Measurements from ENCODE around the gene ARHGEF39. TPM values are rescaled to one million over a fixed set of nuclear protein-coding genes. Genes with fewer than 3 reads are reported as not detected.

The ARHGEF39 gene
- total RNA-seq, 1 experiment from 2014 or later, result 31.4 TPM

GRCh38 chr9:35658137-35658967 lies 6.6 kb downstream of the ARHGEF39 start, which contains the start of gene CCDC107:
Gene CCDC107, plus strand, starts transcription at chr9:35658292. Its CDS starts 88 bp downstream, at chr9:35658380.
- Histone ChIP-seq H3K9me3 (no peaks in the 10 kb centered on the region), H3K27me3 (replicated peaks; ENCODE audit: control insufficient read depth, insufficient read depth, low read length) (no peaks in the 10 kb centered on the region), H3K36me3 (ENCODE audit: control insufficient read depth, insufficient read depth, low read length) (no peaks in the 10 kb centered on the region), H3K4me1 (0 out of 2 replicates have a peak, but pooled peaks cover 5% of the 10 kb centered on the region), H3K4me3 (ENCODE audit: low read depth, low read length) (peak within 1 kb of the TSS; percentile 95)
- H3K4me3 Mint-ChIP-seq (ENCODE audit: unreplicated experiment), result peak within 1 kb of the TSS; percentile 76
- CTCF ChIA-PET, result interaction anchor here (0.5 to 2.9 kb wide), 13 partner anchors 9 to 132 kb away, joined by 3 to 31 read pairs (median 4); partner anchors contain the start of genes CREB3, GBA2, RGP1 and TLN1
- no peaks in the 10 kb centered on the region for H3K9me3 Mint-ChIP-seq (ENCODE audit: unreplicated experiment)
- TSS peak; percentile 68 for BruUV-seq (replicated peaks)
- peak; percentile 64 to 83 for TF ChIP-seq CTCF (IDR thresholded peaks at IDR 0.05; ENCODE audit: insufficient read depth in 1 of 2, low read depth in 1 of 2, low read length in 1 of 2, severe bottlenecking in 1 of 2, unreplicated experiment in 1 of 2)
- intact Hi-C loops (cut with micrococcal nuclease; ENCODE audit: unreplicated experiment), result loop anchor here (2.0 to 5.0 kb wide), 2 partner anchors 34 to 156 kb away; partner anchors contain the start of gene HINT2
- POLR2A ChIA-PET, result interaction anchor here (0.5 to 2.3 kb wide), 15 partner anchors 11 to 532 kb away, joined by 3 to 35 read pairs (median 5); partner anchors contain the start of genes CREB3, GBA2, RGP1 and TLN1
- H3K27ac Mint-ChIP-seq (ENCODE audit: unreplicated experiment), result peak within 1 kb of the TSS; percentile 82
- peak; percentile 85 to 91 for DNase-seq
- peaks cover 52% of the 10 kb centered on the region for H3K36me3 Mint-ChIP-seq (ENCODE audit: insufficient read depth, unreplicated experiment)
- H3K4me1 Mint-ChIP-seq (ENCODE audit: low read depth, unreplicated experiment), result peaks cover 18% of the 10 kb centered on the region
- H3K27me3 Mint-ChIP-seq (ENCODE audit: insufficient read depth, unreplicated experiment), result peaks cover 3% of the 10 kb centered on the region

DNA sequence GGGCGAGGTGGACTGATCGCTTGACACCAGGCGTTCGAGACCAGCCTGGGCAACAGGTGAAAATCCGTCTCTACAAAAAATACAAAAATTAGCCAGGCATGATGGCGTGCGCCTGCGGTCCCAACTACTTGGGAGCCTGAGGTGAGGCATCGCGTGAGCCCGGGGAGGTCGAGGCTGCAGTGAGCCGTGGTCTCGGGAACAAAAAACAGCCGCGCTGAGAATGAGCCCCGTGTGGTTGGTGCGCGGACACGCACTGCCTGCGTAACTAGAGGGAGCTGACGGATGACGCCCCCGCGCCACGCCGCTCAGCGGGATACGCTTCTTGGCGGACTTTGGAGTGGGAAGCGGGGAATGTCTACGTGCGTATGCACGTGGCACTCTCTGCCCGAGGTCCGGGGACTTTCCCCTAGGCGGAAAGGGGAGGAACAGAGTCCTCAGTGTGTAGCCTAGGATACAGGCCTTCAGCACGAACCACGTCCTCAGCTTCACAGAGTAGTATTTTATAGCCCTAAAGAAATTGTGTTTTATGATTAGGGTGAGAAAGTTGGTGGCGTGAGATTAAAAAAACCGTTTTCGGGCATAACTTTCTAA lies 7.4 kb downstream of the ARHGEF39 start, which contains the start of gene RMRP:
Gene RMRP (minus strand): TSS at position 474 of the 591 bp plus-strand sequence.
- Mint-ChIP-seq H3K27ac (ENCODE audit: unreplicated experiment) (peak within 1 kb of the TSS; percentile 82), H3K27me3 (ENCODE audit: insufficient read depth, unreplicated experiment) (peaks cover 3% of the 10 kb centered on the region), H3K4me1 (ENCODE audit: low read depth, unreplicated experiment) (peaks cover 12% of the 10 kb centered on the region), H3K36me3 (ENCODE audit: insufficient read depth, unreplicated experiment) (peaks cover 49% of the 10 kb centered on the region), H3K9me3 (ENCODE audit: unreplicated experiment) (no peaks in the 10 kb centered on the region), H3K4me3 (ENCODE audit: unreplicated experiment) (peak within 1 kb of the TSS; percentile 76)
- BruUV-seq (replicated peaks), result no TSS peak
- ChIA-PET CTCF (interaction anchor here (0.5 to 2.9 kb wide), 13 partner anchors 8 to 133 kb away, joined by 3 to 31 read pairs (median 4); partner anchors contain the start of genes CREB3, GBA2, RGP1 and TLN1), POLR2A (interaction anchor here (0.5 to 2.3 kb wide), 15 partner anchors 11 to 533 kb away, joined by 3 to 35 read pairs (median 5); partner anchors contain the start of genes CREB3, GBA2, RGP1 and TLN1)
- TF ChIP-seq CTCF (IDR thresholded peaks at IDR 0.05; ENCODE audit: insufficient read depth in 1 of 2, low read depth in 1 of 2, low read length in 1 of 2, severe bottlenecking in 1 of 2, unreplicated experiment in 1 of 2), result peak; percentile 15 to 21
- Histone ChIP-seq H3K9me3 (no peaks in the 10 kb centered on the region), H3K27me3 (replicated peaks; ENCODE audit: control insufficient read depth, insufficient read depth, low read length) (no peaks in the 10 kb centered on the region), H3K4me3 (ENCODE audit: low read depth, low read length) (peak within 1 kb of the TSS; percentile 95), H3K36me3 (ENCODE audit: control insufficient read depth, insufficient read depth, low read length) (no peaks in the 10 kb centered on the region), H3K4me1 (0 out of 2 replicates have a peak, but pooled peaks cover 5% of the 10 kb centered on the region)
- intact Hi-C loops (cut with micrococcal nuclease; ENCODE audit: unreplicated experiment), result loop anchor here (1.0 to 5.0 kb wide), 4 partner anchors 11 to 157 kb away; partner anchors contain the start of genes CREB3, HINT2 and TLN1
- peak; percentile 98 to 100 for DNase-seq
